Muscle layer of duodenum (tissue), 2 donors: Measurements from ENCODE around the gene SCFD2.
"Not testable (repeated sequence)": the region's sequence is repeated elsewhere in the genome, so short reads cannot be mapped to it uniquely, and the experiment has no call there.

Experiments
- H3K27ac ChIP-seq: one replicate; pipeline ENCODE4 v1.7.0; 2013; ENCODE audit warnings: mild to moderate bottlenecking, low read length
- H3K27me3 ChIP-seq: one replicate; pipeline ENCODE4 v1.7.0; 2013; ENCODE audit warnings: low read depth, mild to moderate bottlenecking, control low read depth, low read length
- H3K36me3 ChIP-seq, 2 donors: one replicate each; pipeline ENCODE4 v1.7.0; 2013; ENCODE audit warnings: low read length in 2 of 2, control low read depth in 1 of 2, mild to moderate bottlenecking in 1 of 2; ENCODE audit not compliant: insufficient read depth in 2 of 2, control insufficient read depth in 1 of 2
- H3K4me1 ChIP-seq, 2 donors: one replicate each; pipeline ENCODE4 v1.7.0; 2013; ENCODE audit warnings: low read length in 2 of 2, mild to moderate bottlenecking in 2 of 2, control low read depth in 1 of 2, moderate library complexity in 1 of 2; ENCODE audit not compliant: insufficient read depth in 2 of 2, control insufficient read depth in 1 of 2
- H3K4me3 ChIP-seq, 2 donors: one replicate each; pipeline ENCODE4 v1.7.0; 2013; ENCODE audit warnings: low read length in 2 of 2, low read depth in 1 of 2, mild to moderate bottlenecking in 1 of 2
- H3K9me3 ChIP-seq, 2 donors: one replicate each; pipeline ENCODE4 v1.7.0; 2013; ENCODE audit warnings: low read length in 2 of 2, control low read depth in 1 of 2, mild to moderate bottlenecking in 1 of 2; ENCODE audit not compliant: control insufficient read depth in 1 of 2
- donor health status: healthy.

The SCFD2 gene

DNA sequence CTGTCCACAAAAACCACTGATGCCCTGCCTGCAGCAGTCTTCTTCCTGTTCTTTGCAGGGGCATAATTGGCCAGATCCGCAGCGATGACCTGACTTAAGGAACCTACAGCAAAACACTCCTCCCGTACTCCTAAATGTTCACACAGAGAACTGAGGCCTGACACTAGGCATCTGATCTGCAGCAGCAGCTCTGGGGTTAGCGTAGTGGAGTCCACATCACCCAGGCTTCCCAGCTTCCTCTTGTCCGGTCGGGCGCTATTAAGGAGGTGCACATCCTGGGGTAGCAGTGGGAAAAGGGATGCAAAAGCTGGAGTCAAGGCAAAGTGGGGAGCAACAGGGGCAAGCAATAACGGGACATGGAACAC is 758 bp downstream of the SCFD2 start:
- Histone ChIP-seq H3K36me3 (no peaks in the 10 kb centered on the region), H3K27ac (peak overlapping the region; percentile 17)

DNA sequence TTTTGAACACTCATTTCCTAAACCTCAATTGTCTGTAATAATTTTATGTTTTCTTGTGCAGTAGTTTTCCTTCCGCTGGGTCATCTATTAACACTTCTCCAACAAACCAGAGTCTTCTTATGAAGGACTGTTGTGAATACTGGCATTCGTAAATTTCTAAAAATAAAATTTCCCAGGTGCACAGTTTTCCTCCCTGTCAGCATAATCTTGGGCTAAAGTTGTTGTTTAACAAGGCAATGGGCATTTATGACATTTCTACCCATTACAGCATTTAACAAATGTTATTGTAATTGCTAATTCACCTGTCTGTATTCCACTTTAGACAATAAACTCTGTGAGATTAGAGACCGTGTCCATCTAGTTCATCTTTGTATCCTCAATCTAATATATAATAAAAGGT is 1.2 kb downstream of the SCFD2 start:
- no peak overlapping the region for H3K27ac ChIP-seq
- H3K27me3 ChIP-seq, result no peaks in the 10 kb centered on the region
- peak overlapping the region; percentile 97 to 100 for H3K4me3 ChIP-seq
- H3K36me3 ChIP-seq, result no peaks in the 10 kb centered on the region
- H3K9me3 ChIP-seq, result no peaks in the 10 kb centered on the region
- peaks cover 6 to 46% of the 10 kb centered on the region in 2 donors for H3K4me1 ChIP-seq

More for the DNA sequence above, 758 bp downstream of the SCFD2 start:
- Histone ChIP-seq H3K27me3 (no peaks in the 10 kb centered on the region), H3K9me3 (no peaks in the 10 kb centered on the region), H3K4me1 (peaks cover 6 to 46% of the 10 kb centered on the region in 2 donors), H3K4me3 (peak overlapping the region; percentile 97 to 100)

- Histone ChIP-seq H3K4me3 (no peak overlapping the region), H3K27ac (no peak overlapping the region), H3K9me3 (no peaks in the 10 kb centered on the region), H3K36me3 (no peaks in the 10 kb centered on the region), H3K27me3 (no peaks in the 10 kb centered on the region), H3K4me1 (peaks cover 6 to 46% of the 10 kb centered on the region in 2 donors)
Observed at GRCh38 chr4:53362093-53362492, 3.8 kb downstream of the SCFD2 start.

GRCh38 chr4:53361451-53361850 is 4.4 kb downstream of the SCFD2 start:
- no peaks in the 10 kb centered on the region for H3K36me3 ChIP-seq
- H3K9me3 ChIP-seq, result no peaks in the 10 kb centered on the region
- peaks cover 6 to 43% of the 10 kb centered on the region in 2 donors for H3K4me1 ChIP-seq
- no peaks in the 10 kb centered on the region for H3K27me3 ChIP-seq
- H3K27ac ChIP-seq, result no peak overlapping the region
- H3K4me3 ChIP-seq, result no peak overlapping the region

DNA sequence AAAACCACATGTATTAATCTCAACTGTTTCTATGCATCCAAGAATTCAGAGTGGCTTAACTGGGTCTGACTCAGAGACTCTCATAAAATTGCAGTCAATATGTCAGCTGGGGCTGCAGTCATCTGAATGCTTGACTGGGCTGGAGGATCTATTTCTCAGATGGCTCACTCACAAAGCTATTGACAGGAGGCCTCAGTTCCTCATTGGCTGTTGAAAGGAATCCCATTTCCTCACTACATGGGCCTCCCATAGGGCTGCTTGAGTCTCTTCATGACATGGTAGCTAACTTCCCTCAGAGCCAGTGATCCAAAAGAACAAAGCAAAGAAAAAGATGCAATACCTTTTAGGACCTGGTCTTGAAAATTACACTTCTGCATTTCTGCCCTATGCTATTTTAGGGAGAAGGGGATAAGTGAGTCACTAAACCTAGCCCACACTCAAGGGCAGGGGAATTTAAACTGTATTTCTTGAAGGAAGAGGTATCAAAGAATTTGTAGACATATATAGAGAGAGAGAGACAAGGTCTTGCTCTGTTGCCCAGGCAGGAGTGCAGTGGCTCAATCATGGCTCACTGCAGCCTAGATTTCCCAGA is 9.8 kb downstream of the SCFD2 start:
- H3K4me1 ChIP-seq, result no peaks in the 10 kb centered on the region
- no peak overlapping the region for H3K4me3 ChIP-seq
- no peaks in the 10 kb centered on the region for H3K27me3 ChIP-seq
- H3K9me3 ChIP-seq, result no peaks in the 10 kb centered on the region
- H3K36me3 ChIP-seq, result peaks cover 9 to 10% of the 10 kb centered on the region in 2 donors
- H3K27ac ChIP-seq, result no peak overlapping the region

- Histone ChIP-seq H3K4me3 (no peak overlapping the region), H3K36me3 (peaks cover 10 to 12% of the 10 kb centered on the region in 2 donors), H3K4me1 (no peaks in the 10 kb centered on the region), H3K27me3 (no peaks in the 10 kb centered on the region), H3K9me3 (no peaks in the 10 kb centered on the region), H3K27ac (no peak overlapping the region)
Observed at GRCh38 chr4:53354012-53354722, 11.7 kb downstream of the SCFD2 start.

- Histone ChIP-seq H3K27me3 (no peaks in the 10 kb centered on the region), H3K27ac (no peak overlapping the region), H3K4me3 (no peak overlapping the region)
Observed at GRCh38 chr4:53349091-53349491, 16.8 kb downstream of the SCFD2 start.

DNA sequence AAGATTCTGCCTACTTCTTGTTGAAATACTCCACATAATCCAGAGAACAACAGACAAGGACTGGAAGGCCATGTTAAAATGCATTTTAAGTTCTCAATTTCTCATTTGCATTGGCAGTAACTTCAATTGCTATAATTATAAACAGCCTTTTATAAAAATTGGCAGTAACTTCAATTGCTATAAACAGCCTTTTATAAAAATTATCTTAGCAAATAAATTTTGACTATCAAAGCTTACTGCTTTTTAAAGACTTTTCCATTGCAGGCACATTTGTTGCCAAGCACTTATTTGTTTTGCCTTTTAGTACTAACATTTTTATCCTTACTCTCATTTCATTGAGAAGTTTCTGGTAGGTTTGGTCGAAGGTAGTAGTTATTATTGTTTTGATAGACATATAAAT is 17.8 kb downstream of the SCFD2 start:
- H3K36me3 ChIP-seq, result peaks cover 10 to 12% of the 10 kb centered on the region in 2 donors
- H3K27ac ChIP-seq, result no peak overlapping the region
- H3K9me3 ChIP-seq, result no peaks in the 10 kb centered on the region
- peaks cover 0 to 5% of the 10 kb centered on the region in 2 donors for H3K4me1 ChIP-seq
- no peak overlapping the region for H3K4me3 ChIP-seq
- H3K27me3 ChIP-seq, result no peaks in the 10 kb centered on the region

More at GRCh38 chr4:53349091-53349491, 16.8 kb downstream of the SCFD2 start:
- Histone ChIP-seq H3K9me3 (no peaks in the 10 kb centered on the region), H3K4me1 (peaks cover 0 to 5% of the 10 kb centered on the region in 2 donors), H3K36me3 (peaks cover 10 to 12% of the 10 kb centered on the region in 2 donors)

DNA sequence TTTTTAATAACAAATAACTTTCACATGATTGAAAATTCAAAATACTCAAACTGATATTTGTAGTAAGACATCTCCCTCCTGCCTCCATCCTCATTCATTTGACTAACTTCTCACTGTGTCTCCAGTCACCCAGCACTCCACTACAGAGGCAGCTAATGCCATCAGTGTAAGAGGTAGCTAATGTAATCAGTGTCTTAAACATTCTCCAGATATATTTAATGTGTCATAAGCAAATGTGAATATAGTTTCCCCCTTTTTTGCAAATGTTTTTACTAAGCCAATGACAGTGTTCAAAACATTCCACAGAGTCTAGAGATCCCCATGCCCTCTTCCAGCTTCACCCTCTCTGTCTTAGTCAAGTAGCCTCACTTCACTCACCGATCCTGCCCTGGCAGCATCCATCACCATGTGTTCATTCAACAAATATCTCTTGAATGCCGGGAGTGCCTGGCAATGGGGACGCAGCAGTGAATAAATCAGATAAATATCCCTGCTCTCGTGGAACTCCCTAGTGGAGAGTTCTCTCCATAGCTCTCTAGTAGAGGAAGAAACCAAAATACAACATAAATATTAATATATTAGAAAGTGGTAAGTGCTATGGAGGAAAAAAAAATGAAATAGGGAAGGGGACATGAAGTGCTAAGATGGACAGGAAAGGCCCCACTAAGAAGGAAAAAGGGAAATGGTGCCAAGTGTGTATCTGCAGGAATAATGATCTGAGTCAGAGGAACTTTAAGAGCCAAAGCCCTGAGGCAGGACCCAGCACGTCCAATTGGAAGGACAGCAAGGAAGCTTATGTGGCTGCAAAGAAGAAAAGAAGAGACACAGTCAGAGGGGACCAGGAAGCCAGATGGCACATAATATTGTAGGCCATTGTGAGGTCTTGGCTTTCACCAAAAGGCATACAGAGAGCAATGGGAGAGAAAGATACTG is 18.7 kb downstream of the SCFD2 start:
- H3K9me3 ChIP-seq, result no peaks in the 10 kb centered on the region

GRCh38 chr4:53346392-53346791 is 19.5 kb downstream of the SCFD2 start:
- H3K4me1 ChIP-seq, H3K27ac ChIP-seq, H3K9me3 ChIP-seq, H3K27me3 ChIP-seq, H3K4me3 ChIP-seq, H3K36me3 ChIP-seq: not testable (repeated sequence)

More for the DNA sequence above, 18.7 kb downstream of the SCFD2 start:
- peaks cover 3 to 6% of the 10 kb centered on the region in 2 donors for H3K36me3 ChIP-seq
- no peak overlapping the region for H3K27ac ChIP-seq
- H3K4me3 ChIP-seq, result no peak overlapping the region
- no peaks in the 10 kb centered on the region for H3K27me3 ChIP-seq
- H3K4me1 ChIP-seq, result peaks cover 0 to 5% of the 10 kb centered on the region in 2 donors

- H3K36me3 ChIP-seq, H3K4me3 ChIP-seq, H3K27me3 ChIP-seq, H3K27ac ChIP-seq, H3K4me1 ChIP-seq, H3K9me3 ChIP-seq: not testable (repeated sequence)
Observed at GRCh38 chr4:53340145-53340544, 25.7 kb downstream of the SCFD2 start.
